HEK293 (cell line): ENCODE measurements around the gene ZNF467.

Experiments
- CTCF ChIA-PET: fragments of 350-600 bp; formaldehyde crosslinking; extraction: SDS; loops from one replicate; lab custom pipeline; 2021; ENCODE audit warnings: antibody characterized with exemption; lab: Yijun Ruan, JAX
- POLR2A ChIA-PET: fragments of 300-600 bp; formaldehyde crosslinking; extraction: SDS; loops from one replicate; lab custom pipeline; 2020; ENCODE audit warnings: antibody characterized with exemption, inconsistent platforms; lab: Yijun Ruan, JAX
- H3K27ac ChIP-seq: fragments of 200-500 bp; sonication (Bioruptor generic); 2 replicates; pipeline ENCODE4 v1.5.1; 2014; ENCODE audit warnings: low read depth, low read length, control low read depth, inconsistent platforms; ENCODE audit errors: extremely low read depth
- H3K36me3 ChIP-seq, 2 experiments: fragments of 200-500 bp in 1 of 2; sonication (Bioruptor generic) in 1 of 2; 1 replicate in 1 of 2; 2 replicates in 1 of 2; pipeline ENCODE4 v1.5.1; 2014 to 2017; ENCODE audit warnings: inconsistent platforms in 2 of 2, low read length in 2 of 2; ENCODE audit not compliant: control insufficient read depth in 2 of 2, insufficient read depth in 1 of 2
- H3K4me1 ChIP-seq: fragments of 200-500 bp; sonication (Bioruptor generic); 2 replicates; pipeline ENCODE4 v1.5.1; 2014; ENCODE audit warnings: mild to moderate bottlenecking, low read length, inconsistent platforms; ENCODE audit not compliant: control insufficient read depth, insufficient read depth
- H3K4me3 ChIP-seq: 2 replicates; pipeline ENCODE4 v1.5.1; 2011; ENCODE audit warnings: low read depth, mild to moderate bottlenecking, control low read depth, low read length, moderate library complexity
- H3K9me3 ChIP-seq: fragments of 200-500 bp; sonication (Bioruptor generic); 2 replicates; pipeline ENCODE4 v1.5.1; 2014; ENCODE audit warnings: low read depth, low read length, inconsistent platforms; ENCODE audit not compliant: control insufficient read depth, insufficient read depth
- BCL11B ChIP-seq: fragments of 450-650 bp; formaldehyde crosslinking; IDR thresholded peaks from 2 replicates; pipeline ENCODE4 v1.5.1; 2016; ENCODE audit warnings: low read depth, missing biosample characterization, missing genetic modification characterization
- HOXA7 ChIP-seq: sonication (generic); formaldehyde crosslinking; IDR thresholded peaks from 2 replicates; pipeline ENCODE4 v1.8.1; 2022; ENCODE audit warnings: missing genetic modification reagents, borderline replicate concordance
- HOXC10 ChIP-seq: sonication (generic); formaldehyde crosslinking; IDR thresholded peaks from 2 replicates; pipeline ENCODE4 v1.8.1; 2023; ENCODE audit warnings: mild to moderate bottlenecking, missing genetic modification reagents
- INSM2 ChIP-seq: fragments of 450-650 bp; formaldehyde crosslinking; IDR thresholded peaks from 2 replicates; pipeline ENCODE4 v1.5.1; 2016; ENCODE audit warnings: missing biosample characterization, missing genetic modification characterization
- KLF7 ChIP-seq: fragments of 450-650 bp; formaldehyde crosslinking; IDR thresholded peaks from 2 replicates; pipeline ENCODE4 v1.5.1; 2016; ENCODE audit warnings: missing biosample characterization, missing genetic modification characterization, borderline replicate concordance
- KLF8 ChIP-seq: fragments of 450-650 bp; formaldehyde crosslinking; IDR thresholded peaks from 2 replicates; pipeline ENCODE4 v1.5.1; 2016; ENCODE audit warnings: missing biosample characterization, missing genetic modification characterization
- PATZ1 ChIP-seq: fragments of 450-650 bp; formaldehyde crosslinking; IDR thresholded peaks from 2 replicates; pipeline ENCODE4 v1.5.1; 2016; ENCODE audit warnings: missing biosample characterization, missing genetic modification characterization
- RBAK ChIP-seq: fragments of 450-650 bp; formaldehyde crosslinking; IDR thresholded peaks from 2 replicates; pipeline ENCODE4 v1.5.1; 2016; ENCODE audit warnings: missing biosample characterization, missing genetic modification characterization
- SP7 ChIP-seq: fragments of 450-650 bp; formaldehyde crosslinking; IDR thresholded peaks from 2 replicates; pipeline ENCODE4 v1.5.1; 2016; ENCODE audit warnings: missing biosample characterization, missing genetic modification characterization
- YY1 ChIP-seq: fragments of 450-650 bp; formaldehyde crosslinking; IDR thresholded peaks from 2 replicates; pipeline ENCODE4 v1.5.1; 2018; ENCODE audit warnings: missing biosample characterization, missing genetic modification characterization
- ZBTB20 ChIP-seq: fragments of 450-650 bp; formaldehyde crosslinking; IDR thresholded peaks from 2 replicates; pipeline ENCODE4 v1.5.1; 2016; ENCODE audit warnings: missing biosample characterization, missing genetic modification characterization
- ZBTB48 ChIP-seq: fragments of 450-650 bp; formaldehyde crosslinking; IDR thresholded peaks from 2 replicates; pipeline ENCODE4 v1.5.1; 2016; ENCODE audit warnings: missing biosample characterization, missing genetic modification characterization
- ZFHX2 ChIP-seq: fragments of 450-650 bp; formaldehyde crosslinking; conservative IDR thresholded peaks from 2 replicates; pipeline ENCODE4 v1.5.1; 2016; ENCODE audit warnings: missing biosample characterization, missing genetic modification characterization
- ZNF148 ChIP-seq: fragments of 450-650 bp; formaldehyde crosslinking; IDR thresholded peaks from 2 replicates; pipeline ENCODE4 v1.5.0; 2017; ENCODE audit warnings: missing biosample characterization, missing genetic modification characterization, borderline replicate concordance
- ZNF274 ChIP-seq, 2 experiments: fragments of 200-500 bp in 1 of 2; fragments of 450-650 bp in 1 of 2; sonication (Bioruptor generic) in 1 of 2; formaldehyde crosslinking in 1 of 2; IDR thresholded peaks; 2 replicates each; pipeline versions ENCODE4 v1.5.1 to v1.6.1; 2014 to 2016; ENCODE audit warnings: borderline replicate concordance in 1 of 2, inconsistent platforms in 1 of 2, low read length in 1 of 2, missing biosample characterization in 1 of 2, missing genetic modification characterization in 1 of 2
- ZNF558 ChIP-seq: fragments of 450-650 bp; formaldehyde crosslinking; IDR thresholded peaks from 2 replicates; pipeline ENCODE4 v1.5.1; 2016; ENCODE audit warnings: missing biosample characterization, missing genetic modification characterization
- ZNF621 ChIP-seq: fragments of 450-650 bp; formaldehyde crosslinking; IDR thresholded peaks from 2 replicates; pipeline ENCODE4 v1.5.1; 2017; ENCODE audit warnings: missing biosample characterization, missing genetic modification characterization
- ZNF645 ChIP-seq: fragments of 450-650 bp; formaldehyde crosslinking; IDR thresholded peaks from 2 replicates; pipeline ENCODE4; 2016; ENCODE audit warnings: missing biosample characterization, missing genetic modification characterization
- ZNF660 ChIP-seq: fragments of 450-650 bp; IDR thresholded peaks from 2 replicates; pipeline ENCODE4 v1.5.1; 2018; ENCODE audit warnings: missing biosample characterization, mild to moderate bottlenecking, missing genetic modification characterization
- ZNF701 ChIP-seq: fragments of 450-650 bp; formaldehyde crosslinking; IDR thresholded peaks from 2 replicates; pipeline ENCODE4 v1.5.1; 2016; ENCODE audit warnings: missing biosample characterization, missing genetic modification characterization

The ZNF467 gene

GRCh38 chr7:149748076-149748874, 25.1 kb downstream of the ZNF467 start:
- CTCF ChIA-PET: interaction anchor here (0.5 to 1.4 kb wide), 8 partner anchors 10 to 600 kb away, joined by 3 read pairs; no protein-coding TSS in a partner anchor
- TF ChIP-seq HOXC10 (CRISPR knock-in tag) (no peak), ZNF621 (no peak), ZNF645 (tag by site-specific recombination) (no peak)
- H3K36me3 ChIP-seq: no peaks in the 10 kb centered on the region
- H3K9me3 ChIP-seq: no peaks in the 10 kb centered on the region
- POLR2A ChIA-PET: interaction anchor here (0.6 to 1.2 kb wide), 2 partner anchors 35 to 112 kb away, joined by 3 to 7 read pairs; no protein-coding TSS in a partner anchor
- H3K27ac ChIP-seq: no peak overlapping the region
- no peak overlapping the region for H3K4me3 ChIP-seq
- no peaks in the 10 kb centered on the region for H3K4me1 ChIP-seq

GRCh38 chr7:149743476-149744255, 29.7 kb downstream of the ZNF467 start:
- Histone ChIP-seq H3K9me3 (no peaks in the 10 kb centered on the region), H3K36me3 (no peaks in the 10 kb centered on the region), H3K27ac (no peak overlapping the region), H3K4me3 (no peak overlapping the region), H3K4me1 (no peaks in the 10 kb centered on the region)
- TF ChIP-seq ZNF701 (tag by site-specific recombination): no peak
- TF ChIP-seq ZBTB48 (tag by site-specific recombination): peak; percentile 42; the same call in 1 of the 2 replicates
- no peak for TF ChIP-seq INSM2
- POLR2A ChIA-PET: no interaction called here
- CTCF ChIA-PET: interaction anchor here (0.7 to 3.7 kb wide), 5 partner anchors 12 to 426 kb away, joined by 3 to 30 read pairs (median 4); no protein-coding TSS in a partner anchor

- POLR2A ChIA-PET: interaction anchor here (0.6 to 1.0 kb wide), 7 partner anchors 18 to 604 kb away, joined by 3 to 5 read pairs (median 3); a partner anchor contains a TSS
- no peak for TF ChIP-seq HOXA7
- no peak for TF ChIP-seq KLF8 (tag by site-specific recombination)
- no peak for TF ChIP-seq ZFHX2 (tag by site-specific recombination)
- TF ChIP-seq ZBTB20 (tag by site-specific recombination): peak; percentile 98
- no peak for TF ChIP-seq KLF7 (tag by site-specific recombination)
- TF ChIP-seq ZNF148 (tag by site-specific recombination): no peak
- TF ChIP-seq ZNF660 (tag by site-specific recombination): peak; percentile 39; the same call in 1 of the 2 replicates
- peak; percentile 54; the same call in 1 of the 2 replicates for TF ChIP-seq SP7 (tag by site-specific recombination)
- no peak for TF ChIP-seq ZNF558
- no peak for TF ChIP-seq YY1 (tag by site-specific recombination)
- TF ChIP-seq HOXC10 (CRISPR knock-in tag): no peak
- TF ChIP-seq BCL11B (tag by site-specific recombination): no peak
- TF ChIP-seq ZNF274 (IDR thresholded peaks at IDR 0.05; ENCODE audit: low read length): no peak
- TF ChIP-seq ZNF274 (tag by site-specific recombination; IDR thresholded peaks at IDR 0.05; ENCODE audit: borderline replicate concordance): no peak
- 0 out of 2 replicates have a peak, but pooled peaks have one; percentile 38 for TF ChIP-seq PATZ1 (tag by site-specific recombination)
- no peak for TF ChIP-seq RBAK (tag by site-specific recombination)
These were observed 31.2 kb downstream of the ZNF467 start for GRCh38 chr7:149742075-149742701.

More at GRCh38 chr7:149742075-149742701, 31.2 kb downstream of the ZNF467 start:
- Histone ChIP-seq H3K4me1 (no peaks in the 10 kb centered on the region), H3K36me3 (no peaks in the 10 kb centered on the region), H3K4me3 (peak overlapping the region; percentile 46), H3K27ac (no peak overlapping the region), H3K9me3 (no peaks in the 10 kb centered on the region)
- CTCF ChIA-PET: interaction anchor here (0.7 to 4.9 kb wide), 28 partner anchors 9 to 495 kb away, joined by 3 to 104 read pairs (median 4); no protein-coding TSS in a partner anchor
